HG02840 (cell line): Measurements from ENCODE around the gene B9D1.
"Not testable (repeated sequence)": the region's sequence is repeated elsewhere in the genome, so short reads cannot be mapped to it uniquely, and the experiment has no call there.

Experiments
- ATAC-seq: cut with Tn5 transposase; IDR thresholded peaks from one replicate; pipeline ENCODE4 v1.9.1; 2021; ENCODE audit warnings: mild to moderate bottlenecking, moderate library complexity, moderate number of reproducible peaks; ENCODE audit not compliant: unreplicated experiment, low FRiP score

The B9D1 gene

DNA sequence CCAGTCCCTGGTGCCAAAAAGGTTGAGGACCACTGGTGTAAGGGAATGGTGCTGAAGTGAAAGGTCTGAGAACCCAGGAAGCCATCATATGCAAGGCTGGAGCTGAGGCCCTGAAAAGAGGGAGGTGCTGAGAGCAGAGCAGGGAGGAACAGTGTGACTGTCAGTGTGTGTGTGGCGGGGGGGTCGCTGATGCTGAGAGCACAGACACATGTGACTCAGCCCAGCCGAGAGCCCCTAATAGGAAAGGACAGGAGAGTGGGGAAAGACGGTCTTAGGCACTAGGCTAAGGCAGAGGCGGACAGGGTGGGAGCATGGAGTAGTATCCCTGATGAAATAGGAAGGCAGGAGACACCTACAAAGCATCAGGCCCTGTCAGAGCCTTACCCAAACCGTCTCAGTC, 1.2 kb downstream of the B9D1 start:
- no peak for ATAC-seq

DNA sequence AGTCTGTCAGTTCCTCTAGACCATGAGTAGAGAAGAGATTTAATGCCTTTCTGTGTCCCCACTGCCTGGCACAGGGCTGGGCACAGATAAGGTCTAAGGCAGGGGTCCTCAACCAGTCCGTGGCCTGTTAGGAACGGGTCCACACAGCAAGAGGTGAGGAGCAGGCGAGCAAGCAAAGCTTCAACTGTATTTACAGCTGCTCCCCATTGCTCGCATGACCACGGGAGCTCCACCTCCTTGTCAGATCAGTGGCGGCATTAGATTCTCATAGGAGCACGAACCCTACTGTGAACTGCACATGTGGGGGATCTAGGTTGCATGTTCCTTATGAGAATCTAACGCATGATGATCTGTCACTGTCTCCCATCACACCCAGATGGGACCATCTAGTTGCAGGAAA, 1.8 kb downstream of the B9D1 start:
- no peak for ATAC-seq

DNA sequence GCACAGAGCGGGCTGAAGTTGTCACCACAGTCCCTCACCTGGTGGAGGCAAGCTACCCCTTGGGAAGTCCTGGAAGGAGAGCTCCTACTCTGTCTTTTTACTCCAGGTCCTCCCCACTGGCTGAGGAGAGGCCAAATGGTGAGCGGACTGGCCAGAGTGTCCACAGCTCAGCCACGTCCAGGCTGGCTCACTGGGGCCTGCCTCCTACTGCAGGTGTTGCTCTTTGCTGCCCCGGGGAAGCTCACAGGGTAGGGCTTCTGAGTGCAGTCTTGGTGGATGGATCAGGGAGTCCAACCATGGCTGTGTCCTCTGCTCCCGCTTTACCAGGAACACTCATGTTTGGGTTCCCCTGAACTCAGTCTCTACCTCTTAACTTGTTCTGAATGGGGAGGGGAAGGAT, 2.7 kb downstream of the B9D1 start:
- no peak for ATAC-seq

DNA sequence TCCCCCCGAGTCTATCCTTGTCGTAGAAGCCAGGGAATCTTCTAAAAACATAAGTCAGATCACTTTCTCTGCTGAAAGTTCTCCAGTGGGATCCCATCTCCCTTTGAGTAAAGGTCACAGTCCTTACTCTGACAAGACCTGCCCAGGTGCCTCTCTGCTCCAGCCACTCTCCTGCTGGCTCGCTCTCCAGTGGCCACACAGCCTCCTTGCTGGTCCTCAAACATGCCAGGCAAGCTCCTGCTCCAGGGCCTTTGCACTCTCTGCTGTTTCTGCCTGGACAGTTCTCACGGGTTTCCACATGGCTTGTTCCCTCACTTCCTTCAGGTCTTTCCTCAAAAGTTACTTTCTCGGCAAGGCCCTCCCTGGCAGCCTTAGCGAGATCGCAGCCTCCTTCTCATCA, 3.4 kb downstream of the B9D1 start:
- ATAC-seq = no peak

DNA sequence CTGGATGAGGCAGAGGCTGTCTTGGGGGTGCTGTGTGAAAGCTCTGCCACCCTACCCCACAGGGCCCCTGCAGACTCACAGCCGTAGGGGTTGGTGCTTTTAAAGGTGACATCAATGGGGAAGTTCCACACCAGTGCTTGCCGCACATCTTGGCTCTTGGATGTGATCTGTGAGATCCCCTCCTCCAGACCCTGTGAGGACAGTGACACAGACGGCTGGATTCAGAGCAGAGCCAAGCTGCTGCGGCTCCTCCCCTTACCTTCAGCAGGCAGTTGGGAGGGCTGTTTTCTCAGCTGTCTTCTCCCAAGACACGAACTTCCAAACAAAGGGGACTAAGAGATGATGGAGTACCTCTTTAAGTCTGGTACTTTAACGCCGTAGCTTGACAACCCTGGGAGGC, 4.8 kb downstream of the B9D1 start:
- no peak for ATAC-seq

DNA sequence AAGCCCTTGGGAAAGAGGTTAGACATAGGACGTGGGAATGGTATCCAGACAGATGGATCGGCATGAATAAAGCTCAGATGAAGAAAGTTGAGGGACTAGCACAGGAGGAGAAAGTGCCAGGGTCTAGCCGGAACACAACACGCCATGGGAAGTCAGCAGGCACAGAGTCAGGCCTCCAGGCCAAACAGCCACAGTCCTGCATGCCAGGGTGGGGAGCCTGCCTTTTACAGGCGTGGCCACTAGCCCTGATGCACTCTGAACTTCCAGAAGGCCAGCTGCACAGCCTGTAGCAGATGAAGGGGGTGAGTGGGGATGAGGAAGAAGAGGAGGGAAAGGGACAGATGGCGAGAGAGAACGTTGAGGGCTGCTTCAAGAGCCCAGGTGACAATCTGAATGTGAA, 5.2 kb downstream of the B9D1 start:
- no peak for ATAC-seq

DNA sequence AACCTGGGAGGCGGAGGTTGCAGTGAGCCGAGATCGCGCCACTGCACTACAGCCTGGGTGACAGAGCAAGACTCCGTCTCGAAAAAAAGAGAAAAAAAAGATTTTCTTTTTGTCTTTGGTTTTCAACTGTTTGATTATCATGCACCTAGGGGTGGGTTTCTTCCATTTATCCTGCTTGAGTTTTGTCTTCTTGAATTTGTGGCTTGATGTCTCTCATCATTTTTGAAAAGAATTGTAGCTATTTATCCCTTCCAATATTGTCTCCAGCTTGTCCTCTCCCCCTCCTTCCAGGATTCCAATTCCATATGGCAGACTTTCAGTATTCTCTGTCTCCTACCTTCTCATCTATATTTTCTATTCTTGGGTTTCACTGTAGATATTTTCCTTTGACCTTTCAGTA, 7.8 kb downstream of the B9D1 start:
- no peak for ATAC-seq

DNA sequence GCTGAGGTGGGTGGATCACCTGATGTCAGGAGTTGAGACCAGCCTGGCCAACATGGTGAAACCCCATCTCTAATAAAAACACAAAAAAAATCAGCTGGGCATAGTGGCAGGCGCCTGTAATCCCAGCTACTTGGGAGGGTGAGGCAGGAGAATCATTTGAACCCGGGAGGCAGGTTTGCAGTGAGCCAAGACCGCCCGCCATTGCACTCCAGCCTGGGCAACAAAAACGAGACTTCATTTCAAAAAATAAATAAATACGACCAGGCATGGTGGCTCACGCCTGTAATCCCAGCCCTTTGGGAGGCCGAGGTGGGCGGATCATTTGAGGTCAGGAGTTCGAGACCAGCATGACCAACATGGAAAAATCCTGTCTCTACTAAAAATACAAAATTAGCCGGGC, 9.1 kb downstream of the B9D1 start:
- ATAC-seq = not testable (repeated sequence)

DNA sequence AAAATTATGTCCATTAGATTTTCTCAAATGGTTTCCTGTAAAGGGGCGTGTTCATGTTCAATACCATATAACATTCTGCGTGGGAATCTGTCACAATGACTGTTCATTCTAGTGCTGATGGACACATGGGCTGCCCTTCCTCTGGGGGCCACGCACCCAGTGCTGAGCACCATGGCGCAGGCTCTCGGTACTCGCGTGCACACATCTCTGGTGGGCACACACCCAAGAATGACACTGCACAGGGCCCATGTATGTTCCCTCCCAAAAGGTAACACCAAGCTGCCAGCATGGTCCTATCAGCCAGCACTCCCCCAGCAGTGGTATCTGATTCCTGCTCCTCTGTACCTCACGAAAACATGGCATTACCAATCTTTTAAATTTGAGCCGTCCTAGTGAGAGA, 13.7 kb downstream of the B9D1 start:
- ATAC-seq = no peak

DNA sequence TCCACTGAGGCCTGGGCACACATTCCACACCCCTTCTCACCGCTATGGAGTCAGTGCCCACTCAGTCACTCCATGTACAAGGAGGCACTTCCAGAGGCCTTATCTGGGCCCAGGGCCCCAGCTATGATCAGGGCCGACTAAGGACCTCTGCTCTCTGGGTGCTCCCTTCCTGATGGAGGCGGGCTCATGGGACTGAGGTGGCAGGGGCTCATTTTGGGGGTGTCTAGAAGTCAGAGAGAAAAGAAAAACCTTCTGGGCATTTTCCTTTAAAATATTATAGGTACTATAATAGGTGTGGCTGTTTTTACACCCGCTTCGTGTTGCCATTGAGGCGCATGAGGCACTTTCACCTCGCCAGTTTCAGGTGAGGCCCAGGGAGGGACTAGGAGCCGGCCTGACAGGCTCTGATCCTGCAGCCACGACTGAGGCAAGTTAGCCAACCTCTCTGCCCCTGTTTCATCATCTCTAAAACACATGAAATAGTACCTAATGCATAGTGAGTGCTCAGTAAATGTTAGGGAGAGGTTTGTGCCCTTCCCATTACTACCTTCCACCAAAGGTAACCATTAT, 14.4 kb downstream of the B9D1 start:
- no peak for ATAC-seq

DNA sequence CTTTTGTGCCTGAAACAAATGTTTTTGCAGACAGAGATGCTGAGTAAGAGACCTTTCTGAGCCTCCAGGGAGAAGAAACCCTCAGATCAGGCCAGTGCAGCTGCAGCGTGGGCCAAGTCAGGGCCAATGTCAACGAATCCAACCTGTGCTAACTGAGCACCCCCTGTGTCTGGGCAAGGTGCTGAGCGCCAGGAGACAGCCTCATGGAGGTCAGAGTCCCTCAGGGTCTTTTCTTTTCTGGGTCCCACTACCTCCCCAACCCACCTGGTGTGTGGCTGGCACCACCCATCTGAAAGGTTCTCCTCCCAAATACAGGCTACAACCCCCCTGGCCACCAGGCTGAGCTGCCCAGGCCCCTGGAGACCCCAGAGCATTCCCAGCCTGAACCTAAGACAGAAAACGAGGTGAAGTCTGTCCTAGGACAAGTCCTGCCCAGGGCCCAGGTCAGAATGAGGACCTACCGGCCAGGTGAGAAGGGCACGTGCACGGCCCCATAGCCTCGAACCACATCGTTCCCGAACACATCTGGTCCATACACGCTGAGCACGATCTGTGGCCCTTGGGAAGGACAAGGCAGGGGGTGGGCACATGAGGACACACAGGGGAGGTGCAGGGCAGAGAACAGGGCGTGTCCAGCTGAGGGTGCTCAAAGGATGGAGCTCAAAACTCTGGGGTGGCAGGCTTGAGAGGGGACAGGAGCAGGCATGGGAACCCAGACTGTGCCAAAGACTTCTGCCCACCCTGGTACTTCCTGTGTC, 15.0 kb downstream of the B9D1 start:
- no peak for ATAC-seq

DNA sequence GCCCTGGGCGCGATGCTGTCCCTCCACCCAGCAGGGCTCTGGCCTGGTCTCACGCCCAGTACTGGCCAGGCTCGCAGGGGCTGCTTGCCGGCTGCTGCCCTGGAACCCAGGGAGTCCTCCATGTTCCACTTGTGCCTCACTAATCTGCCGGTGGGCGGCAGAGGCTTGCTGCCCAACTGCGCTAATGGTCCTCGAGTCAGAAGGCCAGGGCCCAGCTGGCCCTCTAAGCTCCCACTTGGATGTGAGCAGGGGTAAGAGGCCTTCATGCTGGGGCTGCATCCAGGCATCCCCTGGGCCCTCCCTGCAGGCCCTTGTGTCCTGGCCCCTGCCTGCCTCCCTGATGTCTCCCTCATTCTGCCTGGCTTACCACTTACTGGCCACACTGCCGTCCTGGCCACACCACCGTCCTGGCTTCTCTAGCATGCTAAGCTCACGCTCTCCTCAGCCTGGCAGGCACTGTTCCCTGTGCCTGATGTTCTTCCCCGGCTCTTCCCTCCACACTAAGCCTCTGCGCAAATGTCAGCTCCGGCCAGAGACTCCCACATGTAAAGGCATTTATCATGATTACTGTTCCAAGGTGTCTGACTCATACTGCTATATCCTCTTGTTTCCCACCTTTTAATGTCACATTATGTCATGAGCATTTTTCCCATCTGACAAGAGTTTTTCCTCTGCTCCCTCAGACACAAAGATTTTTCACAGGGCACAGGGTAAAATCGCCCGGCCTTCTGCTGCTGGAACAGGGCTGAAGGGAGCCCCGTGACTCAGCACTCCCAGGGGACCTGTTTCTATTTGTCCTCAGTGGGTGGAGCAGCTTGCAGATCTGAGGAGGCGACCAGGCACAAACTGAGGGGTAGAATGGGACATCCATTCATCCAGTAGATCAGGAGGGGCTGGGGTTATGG, 15.9 kb downstream of the B9D1 start:
- ATAC-seq = no peak

DNA sequence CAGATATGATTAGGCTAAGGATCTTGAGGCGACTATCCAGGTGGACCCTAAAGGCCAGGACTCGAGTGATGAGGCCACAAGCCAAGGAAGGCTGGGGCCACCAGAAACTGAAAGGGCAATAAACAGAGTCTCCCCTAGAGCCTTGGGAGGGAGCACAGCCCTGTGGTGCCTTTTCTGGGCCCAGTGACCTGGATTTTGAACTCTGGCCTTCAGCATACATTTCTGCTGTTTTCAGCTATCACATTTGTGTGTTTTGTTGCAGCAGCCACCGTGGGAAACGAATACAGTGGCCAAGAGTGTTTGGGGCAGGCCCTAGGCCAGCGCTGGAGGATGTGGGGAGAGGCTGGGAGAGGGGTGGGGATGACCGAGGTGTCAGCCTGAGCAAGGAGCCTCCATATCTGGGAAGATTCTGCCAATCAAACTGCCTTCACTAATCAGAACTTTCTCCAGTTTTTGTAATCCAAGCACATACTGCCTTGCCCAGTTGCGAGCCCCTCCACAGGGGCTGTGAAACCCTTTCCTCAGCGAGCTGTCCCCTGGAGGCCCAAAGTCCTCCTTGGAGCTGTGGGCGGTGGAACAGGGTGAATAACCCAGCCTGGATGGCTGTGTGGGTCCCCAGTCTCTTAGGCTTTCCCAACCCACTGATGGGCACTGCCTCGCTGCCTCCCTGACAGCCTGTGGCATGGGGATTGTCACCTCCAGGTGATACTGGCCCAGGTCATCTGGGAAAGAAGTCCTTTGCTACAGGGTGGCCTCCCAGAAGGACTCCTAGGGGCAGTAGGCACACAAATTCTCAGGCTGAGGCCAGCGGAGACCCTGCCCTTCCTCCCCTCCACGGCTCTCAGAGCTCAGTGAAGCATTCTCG, 16.8 kb downstream of the B9D1 start:
- no peak for ATAC-seq

DNA sequence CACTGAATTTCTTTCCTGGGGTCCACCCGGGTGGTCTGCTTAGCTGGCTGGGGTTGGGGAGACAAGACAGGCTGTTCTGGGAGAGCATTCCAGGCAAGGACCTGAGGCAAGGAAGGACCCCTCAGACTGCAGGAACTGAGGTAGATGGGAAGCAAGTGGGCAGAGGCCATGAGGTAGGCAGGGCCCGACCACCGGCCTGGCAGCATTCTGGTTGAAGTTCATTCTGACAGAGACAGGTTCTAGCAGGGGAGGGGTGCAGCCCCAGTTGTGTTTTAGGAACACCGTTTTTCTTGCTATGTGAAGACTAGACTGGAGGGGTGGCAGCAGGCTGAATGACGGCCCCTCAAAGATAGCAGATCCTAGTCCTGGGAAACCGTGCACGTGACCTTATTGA, 17.5 kb downstream of the B9D1 start:
- no peak for ATAC-seq

DNA sequence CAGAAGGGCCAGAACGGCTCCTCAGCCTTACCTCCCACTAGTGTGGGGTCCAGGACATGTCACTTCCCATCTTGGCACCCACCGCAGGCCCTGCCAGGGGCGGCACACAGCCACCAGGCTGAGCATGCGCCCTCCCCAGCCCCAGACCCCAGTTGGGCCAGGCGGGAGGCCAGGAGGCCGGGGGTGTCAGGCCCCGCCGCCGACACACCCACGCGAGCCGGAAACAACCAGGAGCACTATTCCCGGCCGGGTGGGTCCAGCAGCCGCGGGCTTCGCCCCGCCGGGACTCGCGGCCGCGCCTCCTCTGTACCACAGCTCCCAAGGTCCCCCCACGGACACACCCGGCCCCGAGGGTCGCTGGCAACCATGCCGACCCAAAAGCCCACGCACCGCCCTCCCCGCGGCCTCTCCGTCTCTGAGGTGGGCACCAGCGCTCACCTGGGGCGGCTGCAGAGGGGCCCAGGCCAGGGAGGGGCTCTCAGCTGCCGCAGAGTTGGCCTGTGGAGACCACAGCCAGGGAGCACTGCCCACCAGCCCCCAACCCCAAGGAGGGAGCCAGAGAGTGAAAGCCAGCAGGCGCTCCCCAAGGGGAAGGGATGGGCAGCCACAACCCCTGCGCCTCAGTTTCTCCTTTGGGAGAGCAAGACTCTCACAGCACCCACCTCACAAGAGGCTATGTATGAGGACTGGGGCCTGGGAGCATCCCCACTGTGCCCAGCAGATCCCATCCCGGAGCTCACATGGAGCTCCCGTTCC, 18.0 kb downstream of the B9D1 start:
- ATAC-seq = no peak

DNA sequence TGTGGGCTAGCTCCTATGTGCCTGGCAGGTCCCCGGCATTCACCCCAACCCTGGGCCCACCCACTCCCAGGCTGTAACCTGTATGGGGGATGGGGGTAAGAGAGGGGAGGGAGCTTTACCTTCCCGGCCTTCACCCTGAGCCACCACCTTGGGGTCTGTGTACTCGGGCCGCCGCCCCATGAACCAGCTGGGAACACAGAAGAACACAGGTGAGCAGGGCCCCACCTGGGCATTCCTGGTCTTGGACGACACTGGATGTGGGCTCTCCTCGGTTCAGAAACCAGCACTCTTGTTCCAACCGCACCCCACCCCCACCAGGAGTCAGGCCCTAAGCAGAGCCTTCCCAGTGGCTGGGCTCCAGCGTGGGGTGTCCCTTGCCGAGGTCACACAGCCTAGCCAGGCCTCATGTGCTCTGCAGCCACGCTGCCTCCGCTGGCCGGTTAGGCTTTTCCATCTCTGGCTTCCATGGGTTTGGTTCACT, 18.8 kb downstream of the B9D1 start:
- ATAC-seq = no peak

DNA sequence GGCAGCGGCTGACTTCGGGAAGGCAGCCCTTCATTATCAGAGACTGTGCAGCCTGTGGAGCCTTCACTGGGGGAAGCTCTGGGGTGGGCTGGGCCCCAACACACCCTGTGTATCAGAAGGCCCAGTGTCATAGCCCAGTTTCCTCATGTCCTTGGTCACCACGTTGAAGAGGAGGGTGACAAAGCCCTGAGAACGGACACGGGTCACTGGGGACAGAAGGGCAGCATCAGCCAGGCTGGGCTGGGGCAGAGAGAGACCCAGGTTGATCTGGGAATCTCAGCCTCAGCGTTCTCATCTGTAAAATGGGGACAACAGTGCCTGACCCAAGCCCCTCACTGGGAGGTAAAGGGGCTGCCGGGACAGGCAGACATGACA, 19.3 kb downstream of the B9D1 start:
- ATAC-seq = no peak

DNA sequence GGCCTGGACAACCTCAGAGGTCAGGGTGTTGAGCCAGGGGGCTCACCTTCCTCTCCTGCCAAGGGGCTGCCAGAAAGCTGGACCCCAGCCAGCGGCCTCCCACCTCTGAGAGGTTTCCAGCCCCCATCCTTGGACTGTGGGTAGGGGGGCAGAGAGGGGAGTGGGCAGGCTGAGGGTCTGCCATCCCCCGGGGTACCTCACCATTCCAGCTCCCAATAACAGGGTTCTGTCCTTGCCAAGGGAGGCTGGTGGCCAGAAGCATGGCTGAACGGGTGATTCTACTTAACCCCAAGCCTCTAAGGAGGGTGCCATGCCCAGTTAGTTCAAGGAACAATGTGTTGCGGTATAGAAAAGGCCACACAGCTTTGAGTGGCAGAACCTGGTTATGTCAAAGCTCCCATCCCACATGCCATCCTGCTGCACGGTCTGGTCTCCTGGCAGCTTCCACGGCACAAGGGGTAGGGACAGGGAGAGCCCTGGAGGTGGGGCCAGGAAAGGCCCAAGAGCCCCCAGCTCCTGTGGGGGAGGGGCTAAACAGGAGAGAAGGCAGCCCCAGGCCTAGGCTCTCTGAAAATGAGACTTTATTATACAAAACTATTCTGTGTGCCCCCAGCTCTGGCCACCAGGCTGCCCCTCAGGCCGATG, 19.8 kb downstream of the B9D1 start:
- ATAC-seq = no peak
